DMS153 treated with DMSO at 0.1 percent for 48 hours (cell line): ENCODE results near the gene GPR157.
"Not testable (repeated sequence)": the region's sequence is repeated elsewhere in the genome, so short reads cannot be mapped to it uniquely, and the experiment has no call there.

Experiments used
- DNase-seq: peaks from one replicate; lab custom pipeline; 2025; ENCODE audit not compliant: unreplicated experiment; lab: John Stamatoyannopoulos, UW

GPR157 gene

GRCh38 chr1:9120312-9120958 lies 8.5 kb downstream of the GPR157 start:
- DNase-seq: no peak

- no peak for DNase-seq
These were observed 9.2 kb downstream of the GPR157 start for GRCh38 chr1:9119745-9120144.

- DNase-seq: no peak
These were observed 10.7 kb downstream of the GPR157 start for GRCh38 chr1:9118186-9118585.

- DNase-seq: no peak
These were observed 13.3 kb downstream of the GPR157 start for GRCh38 chr1:9115351-9116205.

GRCh38 chr1:9112961-9113880 lies 15.7 kb downstream of the GPR157 start:
- no peak for DNase-seq

GRCh38 chr1:9111957-9112356 lies 16.9 kb downstream of the GPR157 start:
- DNase-seq: no peak

- DNase-seq: no peak
These were observed 17.6 kb downstream of the GPR157 start for GRCh38 chr1:9111357-9111691.

GRCh38 chr1:9110669-9111356 lies 18.1 kb downstream of the GPR157 start:
- DNase-seq: peak; percentile 71

- no peak for DNase-seq
These were observed 20.7 kb downstream of the GPR157 start for GRCh38 chr1:9108056-9108665.

GRCh38 chr1:9107136-9107535 lies 21.8 kb downstream of the GPR157 start:
- no peak for DNase-seq

GRCh38 chr1:9106286-9106685 lies 22.6 kb downstream of the GPR157 start:
- DNase-seq: no peak

- no peak for DNase-seq
These were observed 23.5 kb downstream of the GPR157 start for GRCh38 chr1:9105336-9105867.

- peak; percentile 82 for DNase-seq
These were observed 27.3 kb downstream of the GPR157 start for GRCh38 chr1:9101510-9102146.

- no peak for DNase-seq
These were observed 28.3 kb downstream of the GPR157 start for GRCh38 chr1:9100471-9101043.

GRCh38 chr1:9099555-9099954 lies 29.3 kb downstream of the GPR157 start:
- DNase-seq: no peak

- DNase-seq: no peak
These were observed 30.8 kb downstream of the GPR157 start for GRCh38 chr1:9097947-9098705.

GRCh38 chr1:9095818-9096217 lies 33.1 kb downstream of the GPR157 start:
- DNase-seq: no peak

GRCh38 chr1:9093996-9094595 lies 34.8 kb downstream of the GPR157 start:
- not testable (repeated sequence) for DNase-seq
